Keratinocyte (primary cell): Measurements from ENCODE around the gene HOOK2.

Source experiments
- CTCF ChIP-seq, 3 experiments: IDR thresholded peaks in 1 of 3; conservative IDR thresholded peaks in 1 of 3; optimal IDR thresholded peaks in 1 of 3; 2 replicates in 2 of 3; 3 replicates in 1 of 3; pipeline versions ENCODE3 to v1.5.1; 2011; ENCODE audit warnings: low read length in 3 of 3, mild to moderate bottlenecking in 3 of 3, moderate library complexity in 2 of 3, control low read depth in 1 of 3, inconsistent platforms in 1 of 3; ENCODE audit not compliant: insufficient read depth in 2 of 3; ENCODE audit errors: extremely low read depth in 1 of 3
- EZH2 ChIP-seq: IDR thresholded peaks from one replicate; pipeline ENCODE4 v1.6.1; 2012; ENCODE audit warnings: inconsistent platforms, mild to moderate bottlenecking, low read length, moderate library complexity

GRCh38 chr19:12786141-12786870, 11.0 kb upstream of the HOOK2 start:
- no peak for TF ChIP-seq CTCF (optimal IDR thresholded peaks at IDR 0.05 in 1 of 3, IDR thresholded peaks at IDR 0.05 in 1 of 3, conservative IDR thresholded peaks at IDR 0.05 in 1 of 3; ENCODE audit: extremely low read depth in 1 of 3, insufficient read depth in 2 of 3, low read length in 3 of 3)
- no peak for TF ChIP-seq EZH2
